Loucy (cell line): Measurements from ENCODE around the gene SLCO2B1.

ENCODE experiments used
- H2AFZ ChIP-seq: fragments of 200-600 bp; sonication (generic); 2 replicates; pipeline ENCODE4 v1.6.0; 2016; ENCODE audit warnings: antibody characterized with exemption, mild to moderate bottlenecking, low read length, moderate library complexity
- H3F3A ChIP-seq: fragments of 200-600 bp; 2 replicates; pipeline ENCODE4 v1.6.0; 2016; ENCODE audit warnings: antibody characterized with exemption, low read depth, mild to moderate bottlenecking
- H3K27me3 ChIP-seq: fragments of 200-600 bp; sonication (generic); 2 replicates; pipeline ENCODE4 v1.6.1; 2014; ENCODE audit warnings: low read length, mild to moderate bottlenecking; ENCODE audit not compliant: insufficient read depth, poor library complexity, severe bottlenecking
- H3K36me3 ChIP-seq: fragments of 200-600 bp; sonication (generic); 2 replicates; pipeline ENCODE4 v1.6.1; 2016; ENCODE audit warnings: low read length; ENCODE audit not compliant: insufficient read depth
- H3K4me1 ChIP-seq: fragments of 200-600 bp; sonication (generic); 2 replicates; pipeline ENCODE4 v1.5.1; 2014; ENCODE audit warnings: low read length, mild to moderate bottlenecking; ENCODE audit not compliant: insufficient read depth, poor library complexity, severe bottlenecking
- H3K4me2 ChIP-seq: fragments of 200-600 bp; sonication (generic); 2 replicates; pipeline ENCODE4 v1.6.0; 2014; ENCODE audit warnings: antibody characterized with exemption, low read length, low read depth, mild to moderate bottlenecking; ENCODE audit not compliant: poor library complexity, severe bottlenecking
- H3K4me3 ChIP-seq: fragments of 200-600 bp; sonication (generic); 2 replicates; pipeline ENCODE4 v1.5.1; 2014; ENCODE audit warnings: low read length, mild to moderate bottlenecking, mixed read lengths; ENCODE audit not compliant: poor library complexity, severe bottlenecking
- H3K79me2 ChIP-seq: fragments of 200-600 bp; sonication (generic); 2 replicates; pipeline ENCODE4 v1.6.1; 2014; ENCODE audit warnings: low read length; ENCODE audit not compliant: insufficient read depth
- H3K9ac ChIP-seq: fragments of 200-600 bp; sonication (generic); 2 replicates; pipeline ENCODE4 v1.6.0; 2014; ENCODE audit warnings: mild to moderate bottlenecking, low read depth, low read length, moderate library complexity; ENCODE audit not compliant: poor library complexity, severe bottlenecking
- H3K9me2 ChIP-seq: fragments of 200-600 bp; sonication (generic); replicated peaks from 2 replicates; pipeline ENCODE4 v1.6.1; 2016; ENCODE audit warnings: low read depth, low read length, mixed read lengths
- H3K9me3 ChIP-seq: fragments of 200-600 bp; sonication (generic); 2 replicates; pipeline ENCODE4 v1.6.1; 2014; ENCODE audit warnings: mild to moderate bottlenecking, antibody characterized with exemption, low read length, low read depth; ENCODE audit not compliant: insufficient read depth
- H4K20me1 ChIP-seq: fragments of 200-600 bp; sonication (generic); 2 replicates; pipeline ENCODE4 v1.6.0; 2014; ENCODE audit warnings: antibody characterized with exemption, low read length, mild to moderate bottlenecking; ENCODE audit not compliant: insufficient read depth, poor library complexity, severe bottlenecking
- EZH2phosphoT487 ChIP-seq: fragments of 200-600 bp; IDR thresholded peaks from 2 replicates; pipeline ENCODE4 v1.6.1; 2018; ENCODE audit warnings: antibody characterized with exemption, mild to moderate bottlenecking, moderate library complexity, borderline replicate concordance
- TF ChIP-seq, protein P1 (sequence below): fragments of 200-600 bp; sonication (generic); conservative IDR thresholded peaks from 2 replicates; pipeline ENCODE4 v1.5.1; 2014; ENCODE audit warnings: mild to moderate bottlenecking, antibody characterized with exemption, low read length

SLCO2B1 gene

DNA sequence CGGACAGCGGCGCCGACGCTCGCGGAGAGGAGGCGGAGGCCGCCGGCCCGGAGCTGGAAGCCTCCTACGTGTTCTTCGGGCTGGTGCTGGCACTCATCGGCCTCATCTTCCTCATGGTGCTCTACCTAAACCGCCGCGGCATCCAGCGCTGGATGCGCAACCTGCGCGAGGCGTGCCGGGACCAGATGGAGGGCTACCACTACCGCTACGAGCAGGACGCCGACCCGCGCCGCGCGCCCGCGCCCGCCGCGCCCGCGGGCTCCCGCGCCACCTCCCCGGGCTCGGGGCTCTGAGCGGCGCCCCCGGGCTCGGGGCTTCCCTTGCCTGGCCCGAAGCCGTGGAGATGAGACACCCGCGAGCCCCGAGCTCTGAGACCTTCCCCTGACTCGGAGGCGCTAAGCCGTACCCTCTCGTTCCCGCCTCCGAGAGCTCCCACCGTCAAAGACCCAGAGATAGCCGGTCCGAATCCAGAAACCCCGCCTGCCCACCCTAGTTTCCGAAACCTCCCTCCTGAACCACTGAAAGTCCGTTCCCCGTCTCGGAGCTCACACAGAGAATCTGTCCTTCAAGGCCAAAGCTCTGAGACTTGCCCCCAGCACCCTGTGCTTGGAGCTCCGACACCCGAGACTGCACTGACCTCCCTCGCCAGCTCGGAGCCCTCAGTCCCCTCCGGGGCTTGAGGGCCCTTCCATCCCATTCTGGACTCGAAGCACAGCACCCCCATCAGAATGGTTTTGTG is 91.2 kb downstream of the SLCO2B1 start:
- no peaks in the 10 kb centered on the region for H3K79me2 ChIP-seq
- no peak overlapping the region for H3K4me2 ChIP-seq
- no peaks in the 10 kb centered on the region for H3K27me3 ChIP-seq
- H3K9me2 ChIP-seq, result no peaks in the 10 kb centered on the region
- no peaks in the 10 kb centered on the region for H3K9me3 ChIP-seq
- no peaks in the 10 kb centered on the region for H3F3A ChIP-seq
- H3K36me3 ChIP-seq, result no peaks in the 10 kb centered on the region
- TF ChIP-seq, protein P1, sequence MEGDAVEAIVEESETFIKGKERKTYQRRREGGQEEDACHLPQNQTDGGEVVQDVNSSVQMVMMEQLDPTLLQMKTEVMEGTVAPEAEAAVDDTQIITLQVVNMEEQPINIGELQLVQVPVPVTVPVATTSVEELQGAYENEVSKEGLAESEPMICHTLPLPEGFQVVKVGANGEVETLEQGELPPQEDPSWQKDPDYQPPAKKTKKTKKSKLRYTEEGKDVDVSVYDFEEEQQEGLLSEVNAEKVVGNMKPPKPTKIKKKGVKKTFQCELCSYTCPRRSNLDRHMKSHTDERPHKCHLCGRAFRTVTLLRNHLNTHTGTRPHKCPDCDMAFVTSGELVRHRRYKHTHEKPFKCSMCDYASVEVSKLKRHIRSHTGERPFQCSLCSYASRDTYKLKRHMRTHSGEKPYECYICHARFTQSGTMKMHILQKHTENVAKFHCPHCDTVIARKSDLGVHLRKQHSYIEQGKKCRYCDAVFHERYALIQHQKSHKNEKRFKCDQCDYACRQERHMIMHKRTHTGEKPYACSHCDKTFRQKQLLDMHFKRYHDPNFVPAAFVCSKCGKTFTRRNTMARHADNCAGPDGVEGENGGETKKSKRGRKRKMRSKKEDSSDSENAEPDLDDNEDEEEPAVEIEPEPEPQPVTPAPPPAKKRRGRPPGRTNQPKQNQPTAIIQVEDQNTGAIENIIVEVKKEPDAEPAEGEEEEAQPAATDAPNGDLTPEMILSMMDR, result no peak
- no peak for TF ChIP-seq EZH2phosphoT487
- H3K4me1 ChIP-seq, result no peaks in the 10 kb centered on the region
- no peak overlapping the region for H3K4me3 ChIP-seq
- H2AFZ ChIP-seq, result no peak overlapping the region
- no peak overlapping the region for H3K9ac ChIP-seq
- H4K20me1 ChIP-seq, result no peaks in the 10 kb centered on the region

DNA sequence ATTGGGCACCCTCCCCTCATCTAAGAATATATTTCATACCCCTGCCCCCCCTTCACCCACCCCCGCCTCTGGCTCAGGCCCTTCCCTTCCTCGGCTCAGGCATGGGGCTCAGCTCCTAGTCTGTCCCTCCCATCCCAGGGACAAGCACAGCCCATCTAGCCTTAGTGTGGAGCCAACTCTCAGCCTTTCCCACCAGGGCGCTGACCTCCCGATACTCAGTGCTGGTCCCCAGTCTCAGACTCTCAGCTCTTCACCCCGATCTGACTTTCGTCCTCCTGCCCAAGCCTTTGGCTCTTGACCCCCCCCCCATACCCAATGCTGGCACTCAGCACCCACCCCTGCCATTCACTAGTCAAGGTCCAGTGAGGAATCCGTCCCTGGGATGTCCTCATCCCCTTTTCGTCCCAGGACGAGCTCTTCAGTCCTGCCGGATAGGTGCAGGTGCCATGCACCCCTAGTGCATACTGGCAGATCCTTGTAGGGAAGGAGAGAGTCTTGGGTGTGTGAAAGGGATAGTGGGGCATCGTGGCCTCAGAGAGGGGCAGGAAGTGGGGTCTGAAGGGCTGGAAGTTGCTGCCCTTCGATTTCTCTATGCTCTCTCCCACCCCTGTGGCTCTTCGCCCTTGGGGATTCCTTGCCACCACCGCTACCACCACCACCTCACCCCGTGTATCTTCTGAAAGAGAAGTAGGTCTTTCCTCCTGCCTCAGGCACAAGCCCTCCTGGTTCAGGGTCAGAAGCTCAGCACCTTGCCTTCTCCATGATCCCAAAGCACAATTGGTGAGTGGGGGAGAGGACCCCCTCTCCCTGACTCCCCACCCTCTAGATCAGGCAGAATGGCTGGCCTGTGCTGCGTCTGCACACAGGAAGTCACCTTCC is 92.1 kb downstream of the SLCO2B1 start:
- Histone ChIP-seq H3K79me2 (no peaks in the 10 kb centered on the region), H3K4me3 (no peak overlapping the region), H2AFZ (no peak overlapping the region), H3K9me2 (no peaks in the 10 kb centered on the region), H4K20me1 (no peaks in the 10 kb centered on the region), H3K9me3 (no peaks in the 10 kb centered on the region), H3K4me2 (no peak overlapping the region), H3F3A (no peaks in the 10 kb centered on the region), H3K4me1 (no peaks in the 10 kb centered on the region), H3K9ac (no peak overlapping the region), H3K36me3 (no peaks in the 10 kb centered on the region), H3K27me3 (no peaks in the 10 kb centered on the region)
- TF ChIP-seq EZH2phosphoT487, result no peak
- TF ChIP-seq, protein P1, result no peak

DNA sequence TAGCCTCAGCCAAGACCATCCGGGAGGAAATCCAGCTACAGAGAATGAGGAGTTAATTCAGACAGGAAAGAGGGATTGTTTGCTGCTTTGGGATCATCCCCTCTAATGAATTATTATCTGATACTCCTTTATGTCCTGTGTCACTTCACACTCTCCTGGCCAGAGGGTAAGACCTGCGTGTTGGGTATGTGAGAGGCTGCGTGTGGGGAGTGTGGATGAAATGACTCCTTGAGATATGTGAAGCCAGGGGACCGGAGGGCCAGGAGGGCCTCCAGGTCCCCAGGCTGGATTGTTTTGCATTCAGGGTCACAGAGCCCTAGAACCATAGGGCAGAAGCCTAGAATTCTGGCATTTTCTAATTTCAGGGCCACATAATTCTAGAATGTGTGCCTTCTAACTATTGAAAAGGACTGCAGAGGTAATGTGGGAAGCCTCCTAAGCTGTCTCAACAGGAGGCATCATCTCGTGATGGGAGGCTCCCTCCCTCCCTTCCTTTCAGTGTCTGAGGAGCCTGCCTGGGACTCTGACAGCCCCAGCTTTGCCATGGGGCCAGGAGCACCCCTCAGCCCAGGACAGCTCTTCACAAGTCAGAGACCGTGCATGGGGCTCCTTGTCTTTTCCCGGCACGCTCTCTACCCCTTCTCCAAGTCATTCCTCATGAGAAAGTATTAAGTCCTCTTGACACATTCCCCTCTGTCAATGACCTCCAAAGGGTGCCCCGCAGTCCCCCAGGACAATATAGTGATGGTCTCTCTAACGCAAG is 93.3 kb downstream of the SLCO2B1 start:
- Histone ChIP-seq H3K9ac (no peak overlapping the region), H2AFZ (no peak overlapping the region), H3K4me1 (no peaks in the 10 kb centered on the region), H3K36me3 (no peaks in the 10 kb centered on the region), H3K9me2 (no peaks in the 10 kb centered on the region), H3K27me3 (no peaks in the 10 kb centered on the region), H3K4me3 (no peak overlapping the region), H3F3A (no peaks in the 10 kb centered on the region), H4K20me1 (no peaks in the 10 kb centered on the region), H3K79me2 (no peaks in the 10 kb centered on the region), H3K4me2 (no peak overlapping the region), H3K9me3 (no peaks in the 10 kb centered on the region)
- TF ChIP-seq, protein P1, result no peak
- TF ChIP-seq EZH2phosphoT487, result no peak
